H1 (cell line): ENCODE results near the gene NUBP2. TPM values are rescaled to one million over a fixed set of nuclear protein-coding genes. Genes with fewer than 3 reads are reported as not detected.

Experiments
- CTCF ChIA-PET: fragments of 300-600 bp; sonication (Branson Sonifier 250); formaldehyde crosslinking; loops from one replicate; lab custom pipeline; 2021; ENCODE audit not compliant: partially characterized antibody; lab: Charles Lee
- POLR2A ChIA-PET: fragments of 300-600 bp; sonication (Branson Sonifier 250); formaldehyde crosslinking; loops from one replicate; lab custom pipeline; 2021; ENCODE audit warnings: inconsistent platforms; ENCODE audit not compliant: partially characterized antibody; lab: Charles Lee
- DNase-seq, 2 experiments: peaks; one replicate each; pipeline versions ENCODE4 v3.0.0 to v3.0.0-alpha.2; 2010 to 2022; ENCODE audit warnings: low spot score in 2 of 2, low read depth in 1 of 2, mixed read lengths in 1 of 2
- FAIRE-seq: peaks from 2 replicates; lab custom pipeline; 2011; peaks lifted over from hg19 to GRCh38; lab: Jason Lieb, UNC
- H2AFZ ChIP-seq: 2 replicates; pipeline ENCODE4 v1.8.1; 2012; ENCODE audit warnings: low read length, inconsistent platforms
- H2AK5ac ChIP-seq: 2 replicates; pipeline ENCODE4 v1.6.1; 2013; ENCODE audit warnings: low read depth, low read length
- H2BK120ac ChIP-seq: replicated peaks from 2 replicates; pipeline ENCODE3; 2013; ENCODE audit warnings: low read depth, low read length, inconsistent platforms
- H2BK12ac ChIP-seq: 2 replicates; pipeline ENCODE4 v1.6.1; 2013; ENCODE audit warnings: low read depth, low read length
- H2BK15ac ChIP-seq: 2 replicates; pipeline ENCODE4 v1.6.1; 2013; ENCODE audit warnings: low read length
- H2BK20ac ChIP-seq: 2 replicates; pipeline ENCODE4 v1.6.1; 2013; ENCODE audit warnings: low read length
- H2BK5ac ChIP-seq: 2 replicates; pipeline ENCODE4 v1.6.1; 2013; ENCODE audit warnings: low read depth, low read length
- H3K14ac ChIP-seq: 2 replicates; pipeline ENCODE4 v1.6.1; 2013; ENCODE audit warnings: inconsistent platforms; ENCODE audit not compliant: insufficient read length
- H3K18ac ChIP-seq: 2 replicates; pipeline ENCODE4 v1.6.1; 2013; ENCODE audit warnings: low read length; ENCODE audit errors: extremely low read depth
- H3K23ac ChIP-seq: 2 replicates; pipeline ENCODE4 v1.6.1; 2013; ENCODE audit warnings: inconsistent platforms; ENCODE audit not compliant: insufficient read length
- H3K23me2 ChIP-seq: 2 replicates; pipeline ENCODE4 v1.6.1; 2013; ENCODE audit warnings: low read depth, low read length
- H3K27ac ChIP-seq: 2 replicates; pipeline ENCODE4 v1.6.1; 2011; ENCODE audit warnings: low read depth, low read length, inconsistent platforms
- H3K27me3 ChIP-seq, 4 experiments: replicated peaks in 1 of 4; 1 replicate in 1 of 4; 2 replicates in 3 of 4; pipeline versions ENCODE4 v1.6.1 to v1.8.1; 2011 to 2013; ENCODE audit warnings: low read length in 3 of 4, mild to moderate bottlenecking in 3 of 4, inconsistent platforms in 2 of 4, mixed read lengths in 2 of 4, moderate library complexity in 1 of 4; ENCODE audit not compliant: control insufficient read depth in 3 of 4, insufficient read depth in 3 of 4; ENCODE audit errors: extremely low read depth in 1 of 4
- H3K36me3 ChIP-seq, 4 experiments: 2 replicates each; pipeline versions ENCODE4 v1.6.1 to v1.8.1; 2011 to 2013; ENCODE audit warnings: mild to moderate bottlenecking in 4 of 4, low read length in 3 of 4, moderate library complexity in 2 of 4, control low read depth in 1 of 4, inconsistent platforms in 1 of 4; ENCODE audit not compliant: insufficient read depth in 4 of 4, control insufficient read depth in 2 of 4
- H3K4ac ChIP-seq: replicated peaks from 2 replicates; pipeline ENCODE3; 2013; ENCODE audit warnings: low read length, low read depth, mixed read lengths, inconsistent platforms; ENCODE audit not compliant: insufficient read length
- H3K4me1 ChIP-seq, 4 experiments: replicated peaks in 1 of 4; 1 replicate in 1 of 4; 2 replicates in 3 of 4; pipeline versions ENCODE4 v1.6.1 to v1.8.1; 2011 to 2013; ENCODE audit warnings: low read length in 3 of 4, inconsistent platforms in 2 of 4, mixed read lengths in 1 of 4; ENCODE audit not compliant: insufficient read depth in 4 of 4, control insufficient read depth in 3 of 4
- H3K4me2 ChIP-seq, 2 experiments: 2 replicates each; pipeline versions ENCODE4 v1.6.1 to v1.8.1; 2011 to 2013; ENCODE audit warnings: low read depth in 2 of 2, low read length in 2 of 2, control low read depth in 1 of 2, inconsistent platforms in 1 of 2, mild to moderate bottlenecking in 1 of 2; ENCODE audit not compliant: insufficient read depth in 1 of 2
- H3K4me3 ChIP-seq, 4 experiments: fragments of 200-600, 300-600 bp in 1 of 4; sonication (generic), shearing (Covaris generic), sonication (Bioruptor Twin) in 1 of 4; 2 replicates each; pipeline versions ENCODE4 v1.5.1 to v1.8.1; 2011 to 2016; ENCODE audit warnings: low read length in 4 of 4, low read depth in 3 of 4, control low read depth in 2 of 4, inconsistent platforms in 2 of 4, mild to moderate bottlenecking in 2 of 4, mixed read lengths in 1 of 4, moderate library complexity in 1 of 4; ENCODE audit not compliant: insufficient read depth in 2 of 4; ENCODE audit errors: extremely low read depth in 1 of 4
- H3K56ac ChIP-seq: replicated peaks from 2 replicates; pipeline ENCODE3; 2013; ENCODE audit warnings: low read depth, mild to moderate bottlenecking, mixed read lengths, low read length, inconsistent platforms; ENCODE audit not compliant: insufficient read length
- H3K79me1 ChIP-seq: 2 replicates; pipeline ENCODE4 v1.6.1; 2013; ENCODE audit warnings: low read depth, low read length, control low read depth
- H3K79me2 ChIP-seq, 2 experiments: 2 replicates each; pipeline versions ENCODE4 v1.6.1 to v1.8.1; 2012 to 2013; ENCODE audit warnings: low read length in 2 of 2, mild to moderate bottlenecking in 2 of 2, inconsistent platforms in 1 of 2; ENCODE audit not compliant: insufficient read depth in 2 of 2, control insufficient read depth in 1 of 2
- H3K9ac ChIP-seq, 4 experiments: replicated peaks in 1 of 4; 1 replicate in 1 of 4; 2 replicates in 3 of 4; pipeline versions ENCODE4 v1.6.1 to v1.8.1; 2011 to 2013; ENCODE audit warnings: low read depth in 3 of 4, low read length in 3 of 4, control low read depth in 2 of 4, mild to moderate bottlenecking in 2 of 4, moderate library complexity in 2 of 4, inconsistent platforms in 1 of 4; ENCODE audit errors: extremely low read depth in 1 of 4
- H3K9me3 ChIP-seq, 2 experiments: 2 replicates each; pipeline versions ENCODE4 v1.6.1 to v1.8.1; 2012 to 2013; ENCODE audit warnings: mild to moderate bottlenecking in 2 of 2, moderate library complexity in 2 of 2, control low read depth in 1 of 2, inconsistent platforms in 1 of 2, low read depth in 1 of 2, low read length in 1 of 2, mixed read lengths in 1 of 2; ENCODE audit not compliant: insufficient read depth in 2 of 2
- H4K20me1 ChIP-seq, 2 experiments: replicated peaks in 1 of 2; 2 replicates each; pipeline versions ENCODE3 to v1.8.1; 2011 to 2013; ENCODE audit warnings: inconsistent platforms in 2 of 2, low read length in 2 of 2, mild to moderate bottlenecking in 1 of 2; ENCODE audit not compliant: insufficient read depth in 2 of 2, control insufficient read depth in 1 of 2
- H4K5ac ChIP-seq: 2 replicates; pipeline ENCODE4 v1.6.1; 2013; ENCODE audit warnings: low read length, low read depth, mixed read lengths, inconsistent platforms; ENCODE audit not compliant: insufficient read length
- H4K8ac ChIP-seq: 2 replicates; pipeline ENCODE4 v1.8.0; 2013; ENCODE audit warnings: mild to moderate bottlenecking, moderate library complexity, low read length, inconsistent platforms; ENCODE audit not compliant: insufficient read depth; ENCODE audit errors: extremely low read depth
- H4K91ac ChIP-seq: replicated peaks from 2 replicates; pipeline ENCODE3; 2013; ENCODE audit warnings: low read length, mixed read lengths, inconsistent platforms; ENCODE audit not compliant: insufficient read length
- CBX5 ChIP-seq: fragments of 300-800, 300-1000 bp; sonication (generic); IDR thresholded peaks from 2 replicates; pipeline ENCODE4 v1.7.1; 2016; ENCODE audit warnings: antibody characterized with exemption, low read length, low read depth
- CEBPB ChIP-seq: IDR thresholded peaks from 2 replicates; pipeline ENCODE4 v1.6.1; 2012; ENCODE audit warnings: low read depth, low read length
- FOSL1 ChIP-seq: IDR thresholded peaks from 2 replicates; pipeline ENCODE4 v1.6.1; 2011; ENCODE audit warnings: mild to moderate bottlenecking, low read depth, low read length, moderate library complexity; ENCODE audit not compliant: insufficient read depth
- MAFK ChIP-seq: IDR thresholded peaks from 2 replicates; pipeline ENCODE4 v1.6.1; 2012; ENCODE audit warnings: low read depth, mild to moderate bottlenecking, improper control_type of control experiment, low read length
- POLR2AphosphoS5 ChIP-seq: IDR thresholded peaks from 2 replicates; pipeline ENCODE4 v1.6.1; 2011; ENCODE audit warnings: low read depth, low read length
- SAP30 ChIP-seq: fragments of 300-600 bp; sonication (generic); IDR thresholded peaks from 2 replicates; pipeline ENCODE4 v1.7.1; 2012; ENCODE audit warnings: low read length, moderate library complexity, mild to moderate bottlenecking, inconsistent platforms; ENCODE audit not compliant: insufficient read depth, insufficient replicate concordance
- SIN3A ChIP-seq, 2 experiments: IDR thresholded peaks in 1 of 2; conservative IDR thresholded peaks in 1 of 2; 2 replicates each; pipeline ENCODE4 v1.6.1; 2011 to 2012; ENCODE audit warnings: low read length in 2 of 2, improper control_type of control experiment in 1 of 2, low read depth in 1 of 2, mild to moderate bottlenecking in 1 of 2
- SIX5 ChIP-seq: IDR thresholded peaks from 2 replicates; pipeline ENCODE4 v1.6.1; 2011; ENCODE audit warnings: mild to moderate bottlenecking, low read depth, low read length
- SP2 ChIP-seq: IDR thresholded peaks from 2 replicates; pipeline ENCODE4 v1.6.1; 2012; ENCODE audit warnings: mild to moderate bottlenecking, low read length, inconsistent platforms
- TAF1 ChIP-seq: IDR thresholded peaks from 2 replicates; pipeline ENCODE4 v1.6.1; 2011; ENCODE audit warnings: mild to moderate bottlenecking, low read depth, low read length
- TBP ChIP-seq: IDR thresholded peaks from 2 replicates; pipeline ENCODE4 v1.6.1; 2011; ENCODE audit warnings: low read depth, low read length, improper control_type of control experiment
- TEAD4 ChIP-seq: IDR thresholded peaks from 2 replicates; pipeline ENCODE4 v1.6.1; 2012; ENCODE audit warnings: low read depth, low read length, inconsistent platforms, mixed read lengths
- YY1 ChIP-seq: IDR thresholded peaks from 2 replicates; pipeline ENCODE4 v1.6.1; 2011; ENCODE audit warnings: low read depth, mild to moderate bottlenecking, low read length
- WGBS, 2 experiments: shearing (Covaris generic) in 1 of 2; methylation state at CpG; one replicate each; pipeline versions ENCODE4 v1.1.6 to v1.1.7; 2013 to 2015; ENCODE audit warnings: low lambda C conversion rate in 2 of 2, mixed read lengths in 2 of 2, inconsistent platforms in 1 of 2, low coverage in 1 of 2, missing lambda C conversion rate in 1 of 2; ENCODE audit not compliant: insufficient replicate concordance in 2 of 2, insufficient coverage in 1 of 2, insufficient read length in 1 of 2; ENCODE audit errors: extremely low coverage in 1 of 2, missing lambda C conversion rate in 1 of 2; 5-methylcytosine and 5-hydroxymethylcytosine counted together
- polyA plus RNA-seq, 7 experiments: library from polyadenylated mRNA; depleted of rRNA in 3 of 7; stranded (reverse) in 5 of 7; unstranded in 2 of 7; fragments of >200 nt in 5 of 7; fragments of 200-250 nt in 2 of 7; gene quantifications; 1 replicate in 5 of 7; 2 replicates in 1 of 7; 4 replicates in 1 of 7; pipeline versions ENCODE4 v1.2.1 to v1.2.3, GENCODE V29; 2011 to 2013; ENCODE audit warnings: missing spikeins in 2 of 7, mixed read lengths in 2 of 7
- total RNA-seq: library from RNA; stranded (reverse); fragmentation: NEBNext Ultra II Directional; extraction: Animal tissue kit (Norgen Biotek cat#: 25700); gene quantifications from 2 replicates; pipeline ENCODE4 v1.2.1, GENCODE V29; 2021

Gene NUBP2
- total and polyA plus RNA-seq, 2 of the 8 experiments (the other 6 are each of a cell fraction or from before 2014, with no cell fraction given) = 70.3 to 96.9 TPM

DNA sequence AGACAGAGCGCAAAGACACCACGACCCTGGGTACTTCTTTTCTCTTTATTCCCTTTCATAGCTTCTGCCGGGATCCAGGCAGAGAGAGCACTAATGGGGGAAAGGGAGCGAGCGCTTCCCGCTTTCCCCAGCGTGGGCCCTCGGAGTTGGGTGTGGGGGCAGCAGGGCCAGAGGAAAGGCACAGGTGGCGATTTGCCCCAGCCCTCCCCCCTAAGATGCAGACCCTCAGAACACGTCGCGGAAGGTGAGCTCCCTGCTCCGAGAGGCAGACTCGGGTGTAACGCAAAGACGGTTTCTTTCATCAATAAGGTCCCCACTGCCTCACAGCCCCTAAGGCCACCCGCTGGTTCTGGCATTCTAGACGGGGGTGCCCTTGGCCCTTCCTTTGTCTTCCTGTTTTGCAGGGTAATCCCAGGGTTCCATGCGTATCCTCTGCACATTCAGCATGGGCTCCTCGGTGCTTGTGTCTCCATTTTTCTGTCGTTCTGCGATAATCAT lies 10.8 kb upstream of the NUBP2 start:
- Histone ChIP-seq H2BK12ac (0 out of 2 replicates have a peak overlapping the region, but pooled peaks have one; percentile 4), H3K79me1 (peaks cover 4% of the 10 kb centered on the region), H3K23ac (no peak overlapping the region), H3K4me3 (peak overlapping the region; percentile 82 to 91 (median 82)), H2BK120ac (no peak overlapping the region), H3K79me2 (peaks cover 0 to 15% of the 10 kb centered on the region in 2 experiments; a peak in 1 of 4 replicates), H2BK5ac (peak overlapping the region; percentile 88), H2BK20ac (no peak overlapping the region), H4K5ac (peak overlapping the region; percentile 81), H2BK15ac (peak overlapping the region; percentile 72; the same call in 1 of the 2 replicates), H3K4me2 (peak overlapping the region; percentile 71 to 92), H3K18ac (peak overlapping the region; percentile 78), H3K9ac (peak overlapping the region; percentile 69 to 94 (median 89)), H3K56ac (peak overlapping the region; percentile 73), H3K14ac (no peak overlapping the region), H4K20me1 (peaks cover 0 to 21% of the 10 kb centered on the region in 2 experiments), H3K27ac (peak overlapping the region; percentile 62), H2AK5ac (no peak overlapping the region), H3K9me3 (no peaks in the 10 kb centered on the region), H3K27me3 (no peaks in the 10 kb centered on the region), H4K8ac (peak overlapping the region; percentile 94; the same call in 1 of the 2 replicates), H4K91ac (peak overlapping the region; percentile 45), H3K4ac (peak overlapping the region; percentile 90), H3K36me3 (peaks cover 3 to 31% (median 9%) of the 10 kb centered on the region in 4 experiments; a peak in 5 of 8 replicates), H3K4me1 (peaks cover 0 to 12% (median 10%) of the 10 kb centered on the region in 4 experiments; a peak in 5 of 7 replicates), H3K23me2 (peaks cover 17% of the 10 kb centered on the region), H2AFZ (no peak overlapping the region)
- ChIA-PET POLR2A (interaction anchor here (0.8 to 13.5 kb wide), 19 partner anchors 8 to 383 kb away, joined by 3 to 246 read pairs (median 6); partner anchors contain the start of genes FAHD1, HAGH, IGFALS and JPT2), CTCF (interaction anchor here (1.2 to 2.2 kb wide), 2 partner anchors 10 to 66 kb away, joined by 3 to 8 read pairs; partner anchors contain the start of genes MAPK8IP3, NUBP2 and SPSB3)
- FAIRE-seq = no peak
- whole genome bisulfite sequencing, 2 experiments = 9% methylated on average over 19 of the region's 22 CpGs; no CpG with 5 or more reads in 1 of the 2 experiments
- DNase-seq = no peak
- peak; percentile 17; the same call in 1 of the 2 replicates for TF ChIP-seq TBP
- no peak for TF ChIP-seq FOSL1
- TF ChIP-seq TAF1 = peak; percentile 49; the same call in 1 of the 2 replicates
- TF ChIP-seq SIX5 = no peak
- no peak for TF ChIP-seq SP2
- TF ChIP-seq MAFK = no peak
- no peak for TF ChIP-seq CBX5
- peak; percentile 60; the same call in 1 of the 2 replicates for TF ChIP-seq POLR2AphosphoS5
- TF ChIP-seq SAP30 = peak; percentile 31
- no peak for TF ChIP-seq CEBPB
- TF ChIP-seq YY1 = no peak
- TF ChIP-seq SIN3A (conservative IDR thresholded peaks at IDR 0.05 in 1 of 2, IDR thresholded peaks at IDR 0.05 in 1 of 2; ENCODE audit: low read depth in 1 of 2, low read length in 2 of 2) = peak in 1 of 2 experiments; percentile 65; a peak in 1 of 4 replicates
- 0 out of 2 replicates have a peak, but pooled peaks have one; percentile 57 for TF ChIP-seq TEAD4
